OCI-LY7 (cell line): ENCODE results near the gene WDR46. TPM values are rescaled to one million over a fixed set of nuclear protein-coding genes. Genes with fewer than 3 reads are reported as not detected.
A peak's percentile ranks its signal among the peaks of the same experiment; 100 is the strongest.

ENCODE experiments used
- BruUV-seq: library from RNA; stranded (reverse); fragments of 400-500 nt; replicated peaks from 2 replicates; lab custom pipeline; 2021; lab: Mats Ljungman, UMichigan
- CTCF ChIA-PET: fragments of 300-600 bp; sonication (Branson Sonifier 250); formaldehyde crosslinking; loops from one replicate; lab custom pipeline; 2022; ENCODE audit warnings: antibody characterized with exemption; ENCODE audit not compliant: unreplicated experiment; lab: Charles Lee
- POLR2A ChIA-PET: fragments of 300-600 bp; sonication (Branson Sonifier 250); formaldehyde crosslinking; loops from one replicate; lab custom pipeline; 2022; ENCODE audit warnings: antibody characterized with exemption; lab: Charles Lee
- DNase-seq: peaks from one replicate; pipeline ENCODE4 v3.0.0-alpha.2; 2015; ENCODE audit warnings: low spot score
- H2AFZ ChIP-seq: fragments of 200-600 bp; sonication (generic), shearing (Covaris generic); 2 replicates; pipeline ENCODE4 v1.6.1; 2014; ENCODE audit warnings: mild to moderate bottlenecking, antibody characterized with exemption, low read length, moderate library complexity
- H3K27ac ChIP-seq: fragments of 200-600 bp; sonication (generic); 2 replicates; pipeline ENCODE4 v1.5.1; 2014; ENCODE audit warnings: mixed run types, low read depth, mild to moderate bottlenecking, moderate library complexity, low read length, inconsistent platforms; ENCODE audit not compliant: poor library complexity, severe bottlenecking
- H3K36me3 ChIP-seq: fragments of 200-600 bp; sonication (generic); 2 replicates; pipeline ENCODE4 v1.6.1; 2014; ENCODE audit warnings: mild to moderate bottlenecking, antibody characterized with exemption, low read length, moderate library complexity, mixed read lengths; ENCODE audit not compliant: insufficient read depth
- H3K4me1 ChIP-seq: fragments of 200-600 bp; sonication (generic); 2 replicates; pipeline ENCODE4 v1.5.1; 2014; ENCODE audit warnings: mild to moderate bottlenecking, low read length; ENCODE audit not compliant: insufficient read depth, poor library complexity, severe bottlenecking
- H3K4me2 ChIP-seq: fragments of 200-600 bp; sonication (generic); 2 replicates; pipeline ENCODE4 v1.6.1; 2014; ENCODE audit warnings: mild to moderate bottlenecking, low read length
- H3K4me3 ChIP-seq: fragments of 200-600 bp; sonication (generic); 2 replicates; pipeline ENCODE4 v1.5.1; 2014; ENCODE audit warnings: mild to moderate bottlenecking, low read depth, low read length; ENCODE audit not compliant: poor library complexity, severe bottlenecking
- H3K79me2 ChIP-seq: fragments of 200-600 bp; sonication (generic); 2 replicates; pipeline ENCODE4 v1.6.1; 2016; ENCODE audit warnings: low read depth, mild to moderate bottlenecking, low read length, moderate library complexity, mixed read lengths; ENCODE audit not compliant: insufficient read depth
- H3K9me2 ChIP-seq: fragments of 200-600 bp; sonication (generic); 2 replicates; pipeline ENCODE4 v1.6.1; 2016; ENCODE audit warnings: mild to moderate bottlenecking, low read length, mixed read lengths; ENCODE audit not compliant: insufficient read depth
- H3K9me3 ChIP-seq: fragments of 200-600 bp; sonication (generic); 2 replicates; pipeline ENCODE4 v1.6.1; 2014; ENCODE audit warnings: mild to moderate bottlenecking, mixed run types, low read length, mixed read lengths
- H4K20me1 ChIP-seq: fragments of 200-600 bp; sonication (generic); 2 replicates; pipeline ENCODE4 v1.6.1; 2014; ENCODE audit warnings: mild to moderate bottlenecking, antibody characterized with exemption, low read length, moderate library complexity, mixed read lengths; ENCODE audit not compliant: insufficient read depth
- CTCF ChIP-seq: fragments of 200-600 bp; sonication (generic); conservative IDR thresholded peaks from 2 replicates; pipeline ENCODE4 v1.5.1; 2014; ENCODE audit warnings: mild to moderate bottlenecking, antibody characterized with exemption, low read length, moderate library complexity, mixed read lengths
- EZH2phosphoT487 ChIP-seq: fragments of 200-600 bp; sonication (generic); IDR thresholded peaks from 2 replicates; pipeline ENCODE4 v1.6.1; 2018; ENCODE audit warnings: low read depth, borderline replicate concordance, mild to moderate bottlenecking, mixed run types, antibody characterized with exemption, low read length, moderate library complexity, mixed read lengths
- intact Hi-C: fragments of 100-400 bp; cut with micrococcal nuclease; formaldehyde crosslinking; loops from one replicate; pipeline ENCODE4 v1.10.0; 2022; ENCODE audit not compliant: unreplicated experiment
- total RNA-seq, 2 experiments: library from RNA; depleted of rRNA in 1 of 2; stranded (reverse); fragments of >200 nt in 1 of 2; shearing (Covaris generic) in 1 of 2; gene quantifications; 2 replicates each; pipeline ENCODE4 v1.2.3, GENCODE V29; 2014 to 2022

WDR46 gene
- total RNA-seq, 2 experiments from 2014 or later, result 83.3 to 129 TPM

GRCh38 chr6:33313105-33313708, 24.2 kb upstream of the WDR46 start:
- no peaks in the 10 kb centered on the region for H3K9me3 ChIP-seq
- peak overlapping the region; percentile 94 for H3K27ac ChIP-seq
- ChIA-PET CTCF (no interaction called here), POLR2A (interaction anchor here (0.6 to 2.0 kb wide), 10 partner anchors 10 to 458 kb away, joined by 3 to 11 read pairs (median 6); partner anchors contain the start of genes KIFC1, RGL2, RPS18 and VPS52)
- no peaks in the 10 kb centered on the region for H3K9me2 ChIP-seq
- peak overlapping the region; percentile 79 for H3K4me2 ChIP-seq
- H4K20me1 ChIP-seq, result peaks cover 7% of the 10 kb centered on the region; the same call in 1 of the 2 replicates
- peaks cover 31% of the 10 kb centered on the region for H3K4me1 ChIP-seq
- no TSS peak for BruUV-seq
- H3K4me3 ChIP-seq, result peak overlapping the region; percentile 84
- H3K79me2 ChIP-seq, result peaks cover 50% of the 10 kb centered on the region
- peak overlapping the region; percentile 27; the same call in 1 of the 2 replicates for H2AFZ ChIP-seq
- peaks cover 42% of the 10 kb centered on the region for H3K36me3 ChIP-seq
- TF ChIP-seq CTCF, result peak; percentile 47; the same call in 1 of the 2 replicates
- no peak for TF ChIP-seq EZH2phosphoT487
- DNase-seq, result peak; percentile 76
- intact Hi-C loops, result loop anchor here (5.0 kb wide), 1 partner anchor 99 kb away; the partner anchor contains the start of gene PHF1

GRCh38 chr6:33312361-33313104, 23.5 kb upstream of the WDR46 start:
- no peaks in the 10 kb centered on the region for H3K9me2 ChIP-seq
- peaks cover 7% of the 10 kb centered on the region; the same call in 1 of the 2 replicates for H4K20me1 ChIP-seq
- TF ChIP-seq EZH2phosphoT487 (no peak), CTCF (0 out of 2 replicates have a peak, but pooled peaks have one; percentile 16)
- no TSS peak for BruUV-seq
- ChIA-PET CTCF (interaction anchor here (0.9 kb wide), 1 partner anchor 11 kb away, joined by 3 read pairs; no protein-coding TSS in a partner anchor), POLR2A (interaction anchor here (0.6 to 2.0 kb wide), 9 partner anchors 10 to 475 kb away, joined by 3 to 11 read pairs (median 7); partner anchors contain the start of genes RGL2, RPS18 and VPS52)
- peak; percentile 88 for DNase-seq
- intact Hi-C loops, result loop anchor here (5.0 kb wide), 1 partner anchor 100 kb away; the partner anchor contains the start of gene PHF1
- H3K27ac ChIP-seq, result peak overlapping the region; percentile 94
- H3K4me3 ChIP-seq, result peak overlapping the region; percentile 84
- peaks cover 28% of the 10 kb centered on the region for H3K4me1 ChIP-seq
- peaks cover 47% of the 10 kb centered on the region for H3K36me3 ChIP-seq
- H3K79me2 ChIP-seq, result peaks cover 56% of the 10 kb centered on the region
- peak overlapping the region; percentile 79 for H3K4me2 ChIP-seq
- H2AFZ ChIP-seq, result no peak overlapping the region
- no peaks in the 10 kb centered on the region for H3K9me3 ChIP-seq
